Ishikawa (cell line): ENCODE data around the gene MRPL17.
"Not testable (repeated sequence)": the region's sequence is repeated elsewhere in the genome, so short reads cannot be mapped to it uniquely, and the experiment has no call there.

Experiments
- CEBPB ChIP-seq: IDR thresholded peaks from 2 replicates; pipeline ENCODE4 v1.6.1; 2012
- CREB1 ChIP-seq: IDR thresholded peaks from 2 replicates; pipeline ENCODE4 v1.6.1; 2012; ENCODE audit warnings: low read depth
- EGR1 ChIP-seq: IDR thresholded peaks from 2 replicates; pipeline ENCODE4 v1.6.1; 2012
- EP300 ChIP-seq: IDR thresholded peaks from 2 replicates; pipeline ENCODE4 v1.6.1; 2012; ENCODE audit warnings: borderline replicate concordance
- FOXM1 ChIP-seq: IDR thresholded peaks from 2 replicates; pipeline ENCODE4 v1.6.1; 2012; ENCODE audit warnings: low read depth, borderline replicate concordance
- MAX ChIP-seq: IDR thresholded peaks from 2 replicates; pipeline ENCODE4 v1.6.1; 2012
- RAD21 ChIP-seq: IDR thresholded peaks from 2 replicates; pipeline ENCODE4 v1.6.1; 2012; ENCODE audit warnings: low read depth
- REST ChIP-seq: IDR thresholded peaks from 2 replicates; pipeline ENCODE4 v1.6.1; 2012; ENCODE audit warnings: low read depth, mild to moderate bottlenecking
- TAF1 ChIP-seq: IDR thresholded peaks from 2 replicates; pipeline ENCODE4 v1.6.1; 2012; ENCODE audit warnings: low read depth, mild to moderate bottlenecking
- TEAD4 ChIP-seq: IDR thresholded peaks from 2 replicates; pipeline ENCODE4 v1.6.1; 2012
- YY1 ChIP-seq: IDR thresholded peaks from 2 replicates; pipeline ENCODE4 v1.6.1; 2012; ENCODE audit warnings: low read depth
- ZBTB7A ChIP-seq: IDR thresholded peaks from 2 replicates; pipeline ENCODE4 v1.6.1; 2012; ENCODE audit warnings: low read depth

- TF ChIP-seq REST, YY1, FOXM1, TEAD4, ZBTB7A, MAX, TAF1, EP300, CEBPB, CREB1, EGR1: not testable (repeated sequence)
- TF ChIP-seq RAD21, result peak; percentile 34; the same call in 1 of the 2 replicates
Observed at GRCh38 chr11:6711552-6711951, 28.4 kb upstream of the MRPL17 start.
